Liver (tissue), 9 donors: ENCODE measurements around the gene RBM20. TPM values are rescaled to one million over a fixed set of nuclear protein-coding genes. Genes with fewer than 3 reads are reported as not detected.

ENCODE experiments used
- DNase-seq: peaks from one replicate; pipeline ENCODE4 v3.0.0-alpha.2; 2017; ENCODE audit warnings: low spot score
- H3K27ac ChIP-seq, 2 donors: one replicate each; pipeline ENCODE4 v1.7.0; 2013; ENCODE audit warnings: inconsistent platforms in 2 of 2, low read length in 2 of 2, control low read depth in 1 of 2, low read depth in 1 of 2, mild to moderate bottlenecking in 1 of 2
- H3K27me3 ChIP-seq, 4 donors: one replicate each; pipeline versions ENCODE4 v1.6.1 to v1.7.0; 2013; ENCODE audit warnings: low read length in 3 of 4, inconsistent platforms in 1 of 4, mild to moderate bottlenecking in 1 of 4, moderate library complexity in 1 of 4; ENCODE audit not compliant: control insufficient read depth in 4 of 4, insufficient read depth in 4 of 4
- H3K36me3 ChIP-seq, 4 donors: one replicate each; pipeline versions ENCODE4 v1.6.1 to v1.7.0; 2013; ENCODE audit warnings: low read length in 3 of 4, mild to moderate bottlenecking in 3 of 4, low read depth in 1 of 4, moderate library complexity in 1 of 4; ENCODE audit not compliant: control insufficient read depth in 4 of 4, insufficient read depth in 3 of 4
- H3K4me1 ChIP-seq, 4 donors: one replicate each; pipeline versions ENCODE4 v1.6.1 to v1.7.0; 2013; ENCODE audit warnings: low read length in 3 of 4, mild to moderate bottlenecking in 3 of 4, moderate library complexity in 1 of 4; ENCODE audit not compliant: control insufficient read depth in 4 of 4, insufficient read depth in 4 of 4
- H3K4me3 ChIP-seq, 3 donors: one replicate each; pipeline versions ENCODE4 v1.6.1 to v1.7.0; 2013; ENCODE audit warnings: low read length in 3 of 3, control low read depth in 1 of 3, low read depth in 1 of 3, mild to moderate bottlenecking in 1 of 3
- H3K9ac ChIP-seq, 2 donors: one replicate each; pipeline ENCODE4 v1.7.0; 2013; ENCODE audit warnings: low read length in 2 of 2, mild to moderate bottlenecking in 2 of 2, moderate library complexity in 2 of 2, control low read depth in 1 of 2, low read depth in 1 of 2
- H3K9me3 ChIP-seq, 4 donors: one replicate each; pipeline versions ENCODE4 v1.6.1 to v1.7.0; 2013; ENCODE audit warnings: low read length in 3 of 4; ENCODE audit not compliant: control insufficient read depth in 4 of 4
- EGR1 ChIP-seq, 2 donors: IDR thresholded peaks; 2 replicates each; pipeline ENCODE4 v1.6.1; 2016 to 2018; ENCODE audit warnings: antibody characterized with exemption in 2 of 2, low read depth in 2 of 2
- FOXA1 ChIP-seq: IDR thresholded peaks from 2 replicates; pipeline ENCODE4 v1.6.1; 2016; ENCODE audit warnings: antibody characterized with exemption
- GABPA ChIP-seq, 2 donors: IDR thresholded peaks in 1 of 2; conservative IDR thresholded peaks in 1 of 2; 2 replicates each; pipeline ENCODE4 v1.6.1; 2016; ENCODE audit warnings: antibody characterized with exemption in 2 of 2, mild to moderate bottlenecking in 1 of 2, moderate library complexity in 1 of 2
- HNF4A ChIP-seq, 2 donors: conservative IDR thresholded peaks; 2 replicates each; pipeline ENCODE4 v1.6.1; 2016; ENCODE audit warnings: antibody characterized with exemption in 2 of 2, mild to moderate bottlenecking in 2 of 2
- HNF4G ChIP-seq: IDR thresholded peaks from 2 replicates; pipeline ENCODE4 v1.6.1; 2016; ENCODE audit warnings: antibody characterized with exemption
- JUND ChIP-seq, 2 donors: IDR thresholded peaks; 2 replicates each; pipeline ENCODE4 v1.6.1; 2016; ENCODE audit warnings: antibody characterized with exemption in 2 of 2
- NR2F2 ChIP-seq: IDR thresholded peaks from 2 replicates; pipeline ENCODE4 v1.6.1; 2016; ENCODE audit warnings: antibody characterized with exemption
- RAD21 ChIP-seq, 2 donors: IDR thresholded peaks; 2 replicates each; pipeline ENCODE4 v1.6.1; 2016; ENCODE audit warnings: antibody characterized with exemption in 2 of 2, mild to moderate bottlenecking in 2 of 2
- RXRA ChIP-seq, 2 donors: IDR thresholded peaks; 2 replicates each; pipeline ENCODE4 v1.6.1; 2017 to 2018; ENCODE audit warnings: antibody characterized with exemption in 2 of 2, mild to moderate bottlenecking in 1 of 2
- SP1 ChIP-seq: IDR thresholded peaks from 2 replicates; pipeline ENCODE4 v1.6.1; 2018; ENCODE audit warnings: antibody characterized with exemption, mild to moderate bottlenecking
- YY1 ChIP-seq: IDR thresholded peaks from 2 replicates; pipeline ENCODE4 v1.6.1; 2016; ENCODE audit warnings: antibody characterized with exemption, mild to moderate bottlenecking
- WGBS: extraction: QIAGEN DNeasy Blood & Tissue Kit; methylation state at CpG from one replicate; pipeline ENCODE4 v1.1.7; 2013; 5-methylcytosine and 5-hydroxymethylcytosine counted together
- polyA plus RNA-seq, 2 donors: library from polyadenylated mRNA; stranded (reverse) in 1 of 2; unstranded in 1 of 2; fragments of 200-250 nt in 1 of 2; fragments of >200 nt in 1 of 2; fragmentation: Nextera tagmentation in 1 of 2; extraction: Ambion mirVana in 1 of 2; gene quantifications; one replicate each; pipeline versions ENCODE4 v1.2.1 to v1.2.3, GENCODE V29; 2013 to 2015
- total RNA-seq, 2 donors: library from RNA; depleted of rRNA; stranded (reverse); fragments of >200 nt; gene quantifications; one replicate each; pipeline ENCODE4 v1.2.3, GENCODE V29; 2014
- TF ChIP-seq, protein P1 (sequence below): IDR thresholded peaks from 2 replicates; pipeline ENCODE4 v1.6.1; 2016; ENCODE audit warnings: antibody characterized with exemption, mild to moderate bottlenecking
- TF ChIP-seq, protein P2 (sequence below): fragments of 150-350 bp; IDR thresholded peaks from 2 replicates; pipeline ENCODE4 v1.5.1; 2017; ENCODE audit warnings: improper control_type of control experiment, low read depth, low read length; ENCODE audit not compliant: missing input control
- TF ChIP-seq, protein P3 (sequence below): IDR thresholded peaks from 2 replicates; pipeline ENCODE4 v1.6.1; 2016; ENCODE audit warnings: antibody characterized with exemption
- donor health status: healthy.
- donor health status: healthy.
- donor health status: healthy.
- donor health status: healthy.
- donor health status: healthy.

Gene RBM20
- total and polyA plus RNA-seq, 4 donors, result 0.03 to 0.08 (median 0.05) TPM; not detected in 1

DNA sequence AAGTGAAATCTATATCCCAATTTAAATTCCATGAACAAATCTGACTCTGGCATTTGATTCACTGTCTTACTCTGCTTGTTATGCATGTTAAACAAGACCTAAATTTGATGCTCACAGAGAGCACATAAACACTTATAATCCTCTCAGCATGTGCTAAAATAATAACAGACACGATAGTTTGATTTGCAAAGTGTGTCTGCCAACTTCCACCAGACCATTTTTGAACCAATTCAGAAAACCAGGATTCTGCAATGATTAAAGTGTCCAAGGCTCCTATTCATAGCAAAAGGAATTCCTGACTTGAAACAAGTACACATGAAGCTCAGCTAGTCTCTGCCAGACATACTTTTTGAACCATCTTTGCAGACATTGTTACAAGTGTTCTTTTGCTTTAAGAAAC is 11.2 kb downstream of the RBM20 start:
- TF ChIP-seq RAD21 (IDR thresholded peaks at IDR 0.05), result no peak
- no peak for TF ChIP-seq JUND (IDR thresholded peaks at IDR 0.05)
- Histone ChIP-seq H3K36me3 (no peaks in the 10 kb centered on the region), H3K27me3 (no peaks in the 10 kb centered on the region), H3K9me3 (no peaks in the 10 kb centered on the region), H3K27ac (no peak overlapping the region), H3K9ac (no peak overlapping the region), H3K4me3 (no peak overlapping the region), H3K4me1 (no peaks in the 10 kb centered on the region)
- 74% methylated on average over 1 of the region's 1 CpG for WGBS
- DNase-seq, result no peak

DNA sequence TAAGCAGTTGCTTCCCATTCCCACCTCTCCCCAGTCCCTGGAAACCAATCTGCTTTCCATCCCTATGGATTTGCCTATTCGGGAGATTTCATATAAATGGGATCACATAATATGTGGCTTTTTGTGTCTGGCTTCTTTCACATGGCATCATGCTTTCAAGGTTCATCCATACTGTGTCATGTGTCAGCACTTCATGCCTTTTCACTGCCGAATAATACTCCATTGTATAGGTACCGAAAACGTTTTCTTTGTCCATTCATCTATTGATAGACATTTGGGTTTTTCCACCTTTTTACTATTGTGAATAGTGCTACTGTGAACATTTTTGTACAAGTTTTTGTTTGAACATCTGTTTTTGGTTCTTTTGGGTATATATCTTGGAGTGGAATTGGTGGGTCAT is 12.5 kb downstream of the RBM20 start:
- Histone ChIP-seq H3K36me3 (no peaks in the 10 kb centered on the region), H3K4me3 (no peak overlapping the region), H3K27ac (no peak overlapping the region), H3K27me3 (no peaks in the 10 kb centered on the region), H3K9me3 (no peaks in the 10 kb centered on the region), H3K4me1 (no peaks in the 10 kb centered on the region), H3K9ac (no peak overlapping the region)
- no peak for DNase-seq
- 94% methylated on average over 4 of the region's 4 CpGs for WGBS
- no peak for TF ChIP-seq GABPA (IDR thresholded peaks at IDR 0.05 in 1 of 2, conservative IDR thresholded peaks at IDR 0.05 in 1 of 2)
- no peak for TF ChIP-seq RAD21 (IDR thresholded peaks at IDR 0.05)
- no peak for TF ChIP-seq HNF4G
- TF ChIP-seq, protein P1, sequence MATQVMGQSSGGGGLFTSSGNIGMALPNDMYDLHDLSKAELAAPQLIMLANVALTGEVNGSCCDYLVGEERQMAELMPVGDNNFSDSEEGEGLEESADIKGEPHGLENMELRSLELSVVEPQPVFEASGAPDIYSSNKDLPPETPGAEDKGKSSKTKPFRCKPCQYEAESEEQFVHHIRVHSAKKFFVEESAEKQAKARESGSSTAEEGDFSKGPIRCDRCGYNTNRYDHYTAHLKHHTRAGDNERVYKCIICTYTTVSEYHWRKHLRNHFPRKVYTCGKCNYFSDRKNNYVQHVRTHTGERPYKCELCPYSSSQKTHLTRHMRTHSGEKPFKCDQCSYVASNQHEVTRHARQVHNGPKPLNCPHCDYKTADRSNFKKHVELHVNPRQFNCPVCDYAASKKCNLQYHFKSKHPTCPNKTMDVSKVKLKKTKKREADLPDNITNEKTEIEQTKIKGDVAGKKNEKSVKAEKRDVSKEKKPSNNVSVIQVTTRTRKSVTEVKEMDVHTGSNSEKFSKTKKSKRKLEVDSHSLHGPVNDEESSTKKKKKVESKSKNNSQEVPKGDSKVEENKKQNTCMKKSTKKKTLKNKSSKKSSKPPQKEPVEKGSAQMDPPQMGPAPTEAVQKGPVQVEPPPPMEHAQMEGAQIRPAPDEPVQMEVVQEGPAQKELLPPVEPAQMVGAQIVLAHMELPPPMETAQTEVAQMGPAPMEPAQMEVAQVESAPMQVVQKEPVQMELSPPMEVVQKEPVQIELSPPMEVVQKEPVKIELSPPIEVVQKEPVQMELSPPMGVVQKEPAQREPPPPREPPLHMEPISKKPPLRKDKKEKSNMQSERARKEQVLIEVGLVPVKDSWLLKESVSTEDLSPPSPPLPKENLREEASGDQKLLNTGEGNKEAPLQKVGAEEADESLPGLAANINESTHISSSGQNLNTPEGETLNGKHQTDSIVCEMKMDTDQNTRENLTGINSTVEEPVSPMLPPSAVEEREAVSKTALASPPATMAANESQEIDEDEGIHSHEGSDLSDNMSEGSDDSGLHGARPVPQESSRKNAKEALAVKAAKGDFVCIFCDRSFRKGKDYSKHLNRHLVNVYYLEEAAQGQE, result no peak
- no peak for TF ChIP-seq EGR1 (IDR thresholded peaks at IDR 0.05; ENCODE audit: low read depth in 2 of 2)
- TF ChIP-seq NR2F2, result no peak
- TF ChIP-seq RXRA (IDR thresholded peaks at IDR 0.05), result no peak
- TF ChIP-seq SP1, result no peak
- TF ChIP-seq, protein P2, sequence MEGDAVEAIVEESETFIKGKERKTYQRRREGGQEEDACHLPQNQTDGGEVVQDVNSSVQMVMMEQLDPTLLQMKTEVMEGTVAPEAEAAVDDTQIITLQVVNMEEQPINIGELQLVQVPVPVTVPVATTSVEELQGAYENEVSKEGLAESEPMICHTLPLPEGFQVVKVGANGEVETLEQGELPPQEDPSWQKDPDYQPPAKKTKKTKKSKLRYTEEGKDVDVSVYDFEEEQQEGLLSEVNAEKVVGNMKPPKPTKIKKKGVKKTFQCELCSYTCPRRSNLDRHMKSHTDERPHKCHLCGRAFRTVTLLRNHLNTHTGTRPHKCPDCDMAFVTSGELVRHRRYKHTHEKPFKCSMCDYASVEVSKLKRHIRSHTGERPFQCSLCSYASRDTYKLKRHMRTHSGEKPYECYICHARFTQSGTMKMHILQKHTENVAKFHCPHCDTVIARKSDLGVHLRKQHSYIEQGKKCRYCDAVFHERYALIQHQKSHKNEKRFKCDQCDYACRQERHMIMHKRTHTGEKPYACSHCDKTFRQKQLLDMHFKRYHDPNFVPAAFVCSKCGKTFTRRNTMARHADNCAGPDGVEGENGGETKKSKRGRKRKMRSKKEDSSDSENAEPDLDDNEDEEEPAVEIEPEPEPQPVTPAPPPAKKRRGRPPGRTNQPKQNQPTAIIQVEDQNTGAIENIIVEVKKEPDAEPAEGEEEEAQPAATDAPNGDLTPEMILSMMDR, result no peak
- no peak for TF ChIP-seq HNF4A (conservative IDR thresholded peaks at IDR 0.05)
- TF ChIP-seq YY1, result no peak
- TF ChIP-seq FOXA1, result no peak

DNA sequence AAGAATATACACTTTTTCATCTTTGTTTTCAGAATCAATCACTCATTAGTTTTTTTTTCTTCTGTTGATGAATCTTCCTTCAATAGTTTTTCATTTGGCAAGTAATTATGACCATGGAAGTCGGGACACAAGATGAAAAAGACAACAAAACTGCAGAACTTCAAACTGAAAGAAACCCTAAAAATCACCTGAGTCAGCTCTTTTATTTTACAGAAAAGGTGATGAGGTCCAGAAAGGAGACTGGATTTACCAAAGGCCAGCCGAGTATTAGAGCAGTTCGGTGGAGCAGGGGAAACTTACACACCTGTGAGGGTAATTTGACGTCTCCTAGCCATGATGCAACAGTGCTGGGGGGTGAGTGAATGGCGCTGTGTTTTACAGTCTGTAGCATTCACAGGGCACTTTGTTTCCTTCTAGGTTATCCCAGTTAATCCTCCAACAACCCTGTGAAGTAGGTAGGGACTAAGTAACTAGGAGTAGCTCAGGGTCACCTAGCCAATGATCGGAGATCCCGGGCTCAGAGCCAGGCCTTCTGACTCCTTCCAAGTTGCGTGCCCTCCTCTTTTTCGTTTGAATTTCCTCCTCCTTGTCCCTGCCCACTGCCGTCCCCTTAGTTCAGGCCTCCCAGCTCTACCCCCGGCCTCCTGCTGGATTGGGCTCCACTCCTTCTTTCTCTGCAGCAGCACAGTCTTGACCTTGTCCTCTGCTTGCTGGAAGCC is 14.0 kb downstream of the RBM20 start:
- WGBS, result 87% methylated on average over 11 of the region's 11 CpGs
- Histone ChIP-seq H3K27ac (no peak overlapping the region), H3K4me3 (no peak overlapping the region), H3K36me3 (no peaks in the 10 kb centered on the region), H3K9ac (no peak overlapping the region), H3K27me3 (no peaks in the 10 kb centered on the region), H3K9me3 (no peaks in the 10 kb centered on the region), H3K4me1 (no peaks in the 10 kb centered on the region)
- DNase-seq, result no peak
- TF ChIP-seq YY1 (no peak), NR2F2 (no peak), EGR1 (IDR thresholded peaks at IDR 0.05; ENCODE audit: low read depth in 2 of 2) (no peak)
- TF ChIP-seq, protein P3, sequence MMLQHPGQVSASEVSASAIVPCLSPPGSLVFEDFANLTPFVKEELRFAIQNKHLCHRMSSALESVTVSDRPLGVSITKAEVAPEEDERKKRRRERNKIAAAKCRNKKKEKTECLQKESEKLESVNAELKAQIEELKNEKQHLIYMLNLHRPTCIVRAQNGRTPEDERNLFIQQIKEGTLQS, result no peak
